K562 (cell line): ENCODE measurements around the gene NODAL.

Experiments used
- CTCF ChIP-seq, 3 experiments: IDR thresholded peaks in 2 of 3; conservative IDR thresholded peaks in 1 of 3; 2 replicates each; pipeline ENCODE4 v1.5.1; 2011 to 2012; ENCODE audit warnings: low read length in 3 of 3, mild to moderate bottlenecking in 3 of 3, control low read depth in 2 of 3, improper control_type of control experiment in 1 of 3, inconsistent platforms in 1 of 3, low read depth in 1 of 3, mixed read lengths in 1 of 3, moderate library complexity in 1 of 3; ENCODE audit not compliant: insufficient read depth in 2 of 3
- ETV5 ChIP-seq: sonication (generic); formaldehyde crosslinking; IDR thresholded peaks from 2 replicates; pipeline ENCODE4 v1.4.0; 2020; ENCODE audit warnings: low read depth, mild to moderate bottlenecking, missing genetic modification reagents
- KDM4B ChIP-seq, 2 experiments: fragments of 450-650 bp in 1 of 2; sonication (generic) in 1 of 2; IDR thresholded peaks; 2 replicates each; pipeline ENCODE4 v1.6.1; 2016 to 2017; ENCODE audit warnings: borderline replicate concordance in 2 of 2, antibody characterized with exemption in 1 of 2, low read depth in 1 of 2, mild to moderate bottlenecking in 1 of 2
- PURB ChIP-seq: sonication (generic); formaldehyde crosslinking; IDR thresholded peaks from 2 replicates; pipeline ENCODE4 v1.9.0; 2021; ENCODE audit warnings: low read depth, mild to moderate bottlenecking, missing genetic modification reagents
- RB1 ChIP-seq: fragments of 450-650 bp; IDR thresholded peaks from 2 replicates; pipeline ENCODE4 v1.6.1; 2017; ENCODE audit warnings: low read depth, mild to moderate bottlenecking
- RNF2 ChIP-seq: sonication (generic); IDR thresholded peaks from 2 replicates; pipeline ENCODE4 v1.6.1; 2016
- SMC3 ChIP-seq: conservative IDR thresholded peaks from 2 replicates; pipeline ENCODE4 v1.6.1; 2011; ENCODE audit warnings: low read depth, low read length, improper control_type of control experiment; ENCODE audit not compliant: insufficient read depth
- TF ChIP-seq, protein P1 (sequence below), 2 experiments: fragments of 450-650 bp in 1 of 2; sonication (generic) in 1 of 2; formaldehyde crosslinking in 1 of 2; IDR thresholded peaks in 1 of 2; conservative IDR thresholded peaks in 1 of 2; 2 replicates each; pipeline versions ENCODE4 v1.6.1 to v1.8.1; 2016 to 2023; ENCODE audit warnings: mild to moderate bottlenecking in 2 of 2, moderate library complexity in 2 of 2, inconsistent platforms in 1 of 2, missing genetic modification reagents in 1 of 2

DNA sequence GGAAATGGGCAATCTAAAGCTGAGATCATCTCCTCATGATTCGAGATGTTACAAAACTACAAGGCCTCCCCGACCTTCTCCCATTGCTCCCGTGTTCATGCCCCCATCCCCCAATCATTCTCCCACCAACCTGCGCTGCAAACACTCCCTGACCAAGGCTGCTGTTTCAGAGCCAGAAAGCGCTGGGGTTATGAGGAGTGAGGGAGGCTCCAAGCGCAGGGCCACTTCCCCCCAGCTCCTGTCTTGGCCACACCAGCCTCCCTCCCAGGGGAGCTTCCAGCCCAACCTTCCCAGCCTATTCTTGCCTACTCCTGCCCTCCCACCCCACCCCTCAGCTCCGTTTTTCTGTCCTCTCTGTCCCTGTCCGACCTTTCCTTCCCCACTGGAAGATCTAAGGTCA is 14.7 kb upstream of the NODAL start:
- TF ChIP-seq RB1: no peak
- TF ChIP-seq SMC3: no peak
- TF ChIP-seq RNF2: no peak
- no peak for TF ChIP-seq ETV5 (CRISPR knock-in tag)
- TF ChIP-seq KDM4B (IDR thresholded peaks at IDR 0.05; ENCODE audit: borderline replicate concordance in 2 of 2, low read depth in 1 of 2): no peak
- TF ChIP-seq CTCF (IDR thresholded peaks at IDR 0.05 in 2 of 3, conservative IDR thresholded peaks at IDR 0.05 in 1 of 3; ENCODE audit: insufficient read depth in 2 of 3, low read depth in 1 of 3, low read length in 3 of 3): no peak
- TF ChIP-seq, protein P1, sequence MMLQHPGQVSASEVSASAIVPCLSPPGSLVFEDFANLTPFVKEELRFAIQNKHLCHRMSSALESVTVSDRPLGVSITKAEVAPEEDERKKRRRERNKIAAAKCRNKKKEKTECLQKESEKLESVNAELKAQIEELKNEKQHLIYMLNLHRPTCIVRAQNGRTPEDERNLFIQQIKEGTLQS (IDR thresholded peaks at IDR 0.05): no peak
- TF ChIP-seq, protein P1 (CRISPR knock-in tag; conservative IDR thresholded peaks at IDR 0.05): no peak
- TF ChIP-seq PURB (CRISPR knock-in tag): no peak
